K562 (cell line): Measurements from ENCODE around the gene NRG2. TPM values are rescaled to one million over a fixed set of nuclear protein-coding genes. Genes with fewer than 3 reads are reported as not detected.
A peak's percentile ranks its signal among the peaks of the same experiment; 100 is the strongest.

Experiments used
- ETV1 ChIP-seq: fragments of 450-650 bp; conservative IDR thresholded peaks from 2 replicates; pipeline ENCODE4 v1.6.1; 2016; ENCODE audit warnings: missing genetic modification characterization, control low read depth, low read depth, missing compliant biosample characterization
- FOXA3 ChIP-seq, 2 experiments: fragments of 450-650 bp in 1 of 2; sonication (generic) in 1 of 2; formaldehyde crosslinking; IDR thresholded peaks in 1 of 2; conservative IDR thresholded peaks in 1 of 2; 2 replicates each; pipeline versions ENCODE4 v1.4.0 to v1.8.0; 2020 to 2022; ENCODE audit warnings: mild to moderate bottlenecking in 2 of 2, missing genetic modification reagents in 1 of 2
- HDAC3 ChIP-seq: fragments of 450-650 bp; IDR thresholded peaks from 2 replicates; pipeline ENCODE4 v1.6.1; 2018; ENCODE audit warnings: borderline replicate concordance, mild to moderate bottlenecking, moderate library complexity; ENCODE audit not compliant: partially characterized antibody
- KDM2B ChIP-seq: fragments of 250-450 bp; sonication (Bioruptor Pico); IDR thresholded peaks from 2 replicates; pipeline ENCODE4 v1.8.0; 2021; ENCODE audit warnings: mild to moderate bottlenecking, moderate library complexity
- KDM5B ChIP-seq: fragments of 200-600 bp; sonication (generic); IDR thresholded peaks from 2 replicates; pipeline ENCODE4 v1.6.1; 2012; ENCODE audit warnings: low read depth, mild to moderate bottlenecking, moderate library complexity, low read length, control low read depth, inconsistent platforms; ENCODE audit not compliant: insufficient replicate concordance
- NR4A1 ChIP-seq, 2 experiments: fragments of 250-450 bp in 1 of 2; fragments of 450-650 bp in 1 of 2; sonication (Bioruptor Pico) in 1 of 2; IDR thresholded peaks; 2 replicates each; pipeline versions ENCODE4 v1.4.0 to v1.6.1; 2016 to 2020; ENCODE audit warnings: mild to moderate bottlenecking in 2 of 2, missing compliant biosample characterization in 1 of 2, missing genetic modification characterization in 1 of 2, moderate library complexity in 1 of 2
- PYGO2 ChIP-seq: fragments of 450-650 bp; IDR thresholded peaks from 2 replicates; pipeline ENCODE4 v1.6.1; 2016; ENCODE audit warnings: mild to moderate bottlenecking, missing genetic modification characterization, moderate library complexity, missing compliant biosample characterization
- SLC30A9 ChIP-seq: fragments of 250-450 bp; sonication (Bioruptor Pico); IDR thresholded peaks from 2 replicates; pipeline ENCODE4 v1.8.0; 2022; ENCODE audit warnings: mild to moderate bottlenecking, moderate library complexity
- SMARCA5 ChIP-seq: fragments of 450-650 bp; IDR thresholded peaks from 2 replicates; pipeline ENCODE4 v1.6.1; 2016
- SMARCE1 ChIP-seq: fragments of 450-650 bp; IDR thresholded peaks from 2 replicates; pipeline ENCODE4 v1.7.1; 2016; ENCODE audit warnings: mild to moderate bottlenecking
- THRB ChIP-seq: fragments of 450-650 bp; formaldehyde crosslinking; conservative IDR thresholded peaks from 2 replicates; pipeline ENCODE4 v1.4.0; 2022; ENCODE audit warnings: mild to moderate bottlenecking, missing genetic modification characterization
- TRIM24 ChIP-seq, 2 experiments: fragments of 450-650 bp; IDR thresholded peaks; 2 replicates each; pipeline ENCODE4 v1.6.1; 2016
- ZNF133 ChIP-seq: fragments of 250-450 bp; sonication (Bioruptor Pico); IDR thresholded peaks from 2 replicates; pipeline ENCODE4 v1.4.0; 2020; ENCODE audit warnings: mild to moderate bottlenecking
- ZNF184 ChIP-seq: sonication (generic); formaldehyde crosslinking; IDR thresholded peaks from 2 replicates; pipeline ENCODE4 v1.5.0; 2020; ENCODE audit warnings: missing genetic modification reagents
- polyA plus RNA-seq, 8 experiments: library from polyadenylated mRNA; depleted of rRNA in 4 of 8; stranded (reverse) in 5 of 8; unstranded in 3 of 8; fragments of >200 nt; fragmentation: Nextera tagmentation in 2 of 8; fragmentation: Illumina TruSeq in 1 of 8; extraction: Ambion mirVana in 2 of 8; extraction: Trizol in 1 of 8; gene quantifications; 2 replicates each; pipeline versions ENCODE4 v1.2.1 to v1.2.3, GENCODE V29; 2011 to 2014; ENCODE audit warnings: inconsistent platforms in 1 of 8, missing spikeins in 1 of 8
- total RNA-seq, 7 experiments: library from RNA; depleted of rRNA in 6 of 7; stranded (reverse); fragments of >200 nt in 6 of 7; fragmentation: Illumina TruSeq in 2 of 7; extraction: Trizol in 2 of 7; gene quantifications; 2 replicates each; pipeline versions ENCODE4 v1.2.1 to v1.2.3, GENCODE V29; 2011 to 2021; ENCODE audit warnings: low replicate concordance in 1 of 7
- TF ChIP-seq, protein P1 (sequence below): fragments of 150-350 bp; conservative IDR thresholded peaks from 2 replicates; pipeline ENCODE4 v1.6.1; 2014; ENCODE audit warnings: low read length
- TF ChIP-seq, protein P2 (sequence below), 3 experiments: IDR thresholded peaks in 2 of 3; conservative IDR thresholded peaks in 1 of 3; 2 replicates each; pipeline ENCODE4 v1.5.1; 2011 to 2012; ENCODE audit warnings: low read length in 3 of 3, mild to moderate bottlenecking in 3 of 3, control low read depth in 2 of 3, improper control_type of control experiment in 1 of 3, inconsistent platforms in 1 of 3, low read depth in 1 of 3, mixed read lengths in 1 of 3, moderate library complexity in 1 of 3; ENCODE audit not compliant: insufficient read depth in 2 of 3
- TF ChIP-seq, protein P3 (sequence below): fragments of 450-650 bp; conservative IDR thresholded peaks from 2 replicates; pipeline ENCODE4 v1.6.1; 2016; ENCODE audit warnings: missing genetic modification characterization, low read depth, mild to moderate bottlenecking, missing compliant biosample characterization, moderate library complexity
- TF ChIP-seq, protein P4 (sequence below): sonication (generic); formaldehyde crosslinking; IDR thresholded peaks from 2 replicates; pipeline ENCODE4 v1.8.1; 2023; ENCODE audit warnings: mild to moderate bottlenecking, missing genetic modification reagents

The NRG2 gene
- total and polyA plus RNA-seq, 9 of the 15 experiments (the other 6 are each of a cell fraction or from before 2014, with no cell fraction given), result not detected

DNA sequence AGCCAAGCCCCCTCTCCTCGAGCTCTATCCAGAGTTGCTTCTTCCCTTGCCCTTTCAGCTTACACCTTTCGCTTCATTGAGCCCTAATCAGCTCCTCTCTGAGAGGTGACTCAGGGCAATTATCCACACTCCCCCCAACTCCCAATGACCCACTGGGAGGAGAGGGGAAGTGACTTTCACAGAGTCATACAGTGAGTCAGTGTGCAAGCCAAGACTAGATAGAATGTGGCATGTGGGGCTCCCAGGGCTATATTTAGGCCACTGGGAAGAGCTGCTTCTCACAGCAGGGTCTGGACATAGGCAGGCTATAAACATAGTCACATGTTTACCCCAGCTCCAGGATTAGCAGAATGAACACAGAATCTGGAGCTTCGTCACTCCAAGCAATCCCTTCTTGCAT lies 57.4 kb downstream of the NRG2 start (continued):
- TF ChIP-seq THRB (CRISPR knock-in tag) (no peak), ZNF133 (CRISPR knock-in tag) (no peak), HDAC3 (no peak), SMARCE1 (peak; percentile 84), NR4A1 (CRISPR knock-in tag; IDR thresholded peaks at IDR 0.05) (no peak), NR4A1 (tag; IDR thresholded peaks at IDR 0.05) (no peak), ZNF184 (CRISPR knock-in tag) (no peak), SLC30A9 (no peak), PYGO2 (no peak), KDM2B (no peak), ETV1 (tag) (0 out of 2 replicates have a peak, but pooled peaks have one; percentile 25), KDM5B (no peak), SMARCA5 (no peak), TRIM24 (IDR thresholded peaks at IDR 0.05) (0 out of 4 replicates have a peak, but pooled peaks have one; percentile 10 to 23), FOXA3 (CRISPR knock-in tag; conservative IDR thresholded peaks at IDR 0.05 in 1 of 2, IDR thresholded peaks at IDR 0.05 in 1 of 2) (no peak)
- TF ChIP-seq, protein P1, sequence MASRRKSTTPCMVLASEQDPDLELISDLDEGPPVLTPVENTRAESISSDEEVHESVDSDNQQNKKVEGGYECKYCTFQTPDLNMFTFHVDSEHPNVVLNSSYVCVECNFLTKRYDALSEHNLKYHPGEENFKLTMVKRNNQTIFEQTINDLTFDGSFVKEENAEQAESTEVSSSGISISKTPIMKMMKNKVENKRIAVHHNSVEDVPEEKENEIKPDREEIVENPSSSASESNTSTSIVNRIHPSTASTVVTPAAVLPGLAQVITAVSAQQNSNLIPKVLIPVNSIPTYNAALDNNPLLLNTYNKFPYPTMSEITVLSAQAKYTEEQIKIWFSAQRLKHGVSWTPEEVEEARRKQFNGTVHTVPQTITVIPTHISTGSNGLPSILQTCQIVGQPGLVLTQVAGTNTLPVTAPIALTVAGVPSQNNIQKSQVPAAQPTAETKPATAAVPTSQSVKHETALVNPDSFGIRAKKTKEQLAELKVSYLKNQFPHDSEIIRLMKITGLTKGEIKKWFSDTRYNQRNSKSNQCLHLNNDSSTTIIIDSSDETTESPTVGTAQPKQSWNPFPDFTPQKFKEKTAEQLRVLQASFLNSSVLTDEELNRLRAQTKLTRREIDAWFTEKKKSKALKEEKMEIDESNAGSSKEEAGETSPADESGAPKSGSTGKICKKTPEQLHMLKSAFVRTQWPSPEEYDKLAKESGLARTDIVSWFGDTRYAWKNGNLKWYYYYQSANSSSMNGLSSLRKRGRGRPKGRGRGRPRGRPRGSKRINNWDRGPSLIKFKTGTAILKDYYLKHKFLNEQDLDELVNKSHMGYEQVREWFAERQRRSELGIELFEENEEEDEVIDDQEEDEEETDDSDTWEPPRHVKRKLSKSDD, result no peak
- TF ChIP-seq, protein P2, sequence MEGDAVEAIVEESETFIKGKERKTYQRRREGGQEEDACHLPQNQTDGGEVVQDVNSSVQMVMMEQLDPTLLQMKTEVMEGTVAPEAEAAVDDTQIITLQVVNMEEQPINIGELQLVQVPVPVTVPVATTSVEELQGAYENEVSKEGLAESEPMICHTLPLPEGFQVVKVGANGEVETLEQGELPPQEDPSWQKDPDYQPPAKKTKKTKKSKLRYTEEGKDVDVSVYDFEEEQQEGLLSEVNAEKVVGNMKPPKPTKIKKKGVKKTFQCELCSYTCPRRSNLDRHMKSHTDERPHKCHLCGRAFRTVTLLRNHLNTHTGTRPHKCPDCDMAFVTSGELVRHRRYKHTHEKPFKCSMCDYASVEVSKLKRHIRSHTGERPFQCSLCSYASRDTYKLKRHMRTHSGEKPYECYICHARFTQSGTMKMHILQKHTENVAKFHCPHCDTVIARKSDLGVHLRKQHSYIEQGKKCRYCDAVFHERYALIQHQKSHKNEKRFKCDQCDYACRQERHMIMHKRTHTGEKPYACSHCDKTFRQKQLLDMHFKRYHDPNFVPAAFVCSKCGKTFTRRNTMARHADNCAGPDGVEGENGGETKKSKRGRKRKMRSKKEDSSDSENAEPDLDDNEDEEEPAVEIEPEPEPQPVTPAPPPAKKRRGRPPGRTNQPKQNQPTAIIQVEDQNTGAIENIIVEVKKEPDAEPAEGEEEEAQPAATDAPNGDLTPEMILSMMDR (IDR thresholded peaks at IDR 0.05 in 2 of 3, conservative IDR thresholded peaks at IDR 0.05 in 1 of 3; ENCODE audit: insufficient read depth in 2 of 3, low read depth in 1 of 3, low read length in 3 of 3), result no peak
- TF ChIP-seq, protein P3, sequence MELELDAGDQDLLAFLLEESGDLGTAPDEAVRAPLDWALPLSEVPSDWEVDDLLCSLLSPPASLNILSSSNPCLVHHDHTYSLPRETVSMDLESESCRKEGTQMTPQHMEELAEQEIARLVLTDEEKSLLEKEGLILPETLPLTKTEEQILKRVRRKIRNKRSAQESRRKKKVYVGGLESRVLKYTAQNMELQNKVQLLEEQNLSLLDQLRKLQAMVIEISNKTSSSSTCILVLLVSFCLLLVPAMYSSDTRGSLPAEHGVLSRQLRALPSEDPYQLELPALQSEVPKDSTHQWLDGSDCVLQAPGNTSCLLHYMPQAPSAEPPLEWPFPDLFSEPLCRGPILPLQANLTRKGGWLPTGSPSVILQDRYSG, result no peak
- TF ChIP-seq, protein P4, sequence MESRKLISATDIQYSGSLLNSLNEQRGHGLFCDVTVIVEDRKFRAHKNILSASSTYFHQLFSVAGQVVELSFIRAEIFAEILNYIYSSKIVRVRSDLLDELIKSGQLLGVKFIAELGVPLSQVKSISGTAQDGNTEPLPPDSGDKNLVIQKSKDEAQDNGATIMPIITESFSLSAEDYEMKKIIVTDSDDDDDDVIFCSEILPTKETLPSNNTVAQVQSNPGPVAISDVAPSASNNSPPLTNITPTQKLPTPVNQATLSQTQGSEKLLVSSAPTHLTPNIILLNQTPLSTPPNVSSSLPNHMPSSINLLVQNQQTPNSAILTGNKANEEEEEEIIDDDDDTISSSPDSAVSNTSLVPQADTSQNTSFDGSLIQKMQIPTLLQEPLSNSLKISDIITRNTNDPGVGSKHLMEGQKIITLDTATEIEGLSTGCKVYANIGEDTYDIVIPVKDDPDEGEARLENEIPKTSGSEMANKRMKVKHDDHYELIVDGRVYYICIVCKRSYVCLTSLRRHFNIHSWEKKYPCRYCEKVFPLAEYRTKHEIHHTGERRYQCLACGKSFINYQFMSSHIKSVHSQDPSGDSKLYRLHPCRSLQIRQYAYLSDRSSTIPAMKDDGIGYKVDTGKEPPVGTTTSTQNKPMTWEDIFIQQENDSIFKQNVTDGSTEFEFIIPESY (CRISPR knock-in tag), result no peak
